Measurements from ENCODE around the gene LTBP2.

- TF ChIP-seq ATF2 (IDR thresholded peaks at IDR 0.05; ENCODE audit: low read length) (no peak), EZH2 (IDR thresholded peaks at IDR 0.05; ENCODE audit: low read depth, low read length, severe bottlenecking) (no peak), HDAC2 (IDR thresholded peaks at IDR 0.05; ENCODE audit: borderline replicate concordance in 1 of 2, low read depth in 2 of 2, low read length in 2 of 2) (no peak), GTF2F1 (IDR thresholded peaks at IDR 0.05; ENCODE audit: borderline replicate concordance, low read depth, low read length) (no peak), CTCF (IDR thresholded peaks at IDR 0.05; ENCODE audit: control extremely low read depth in 1 of 3, insufficient read depth in 1 of 3, low read depth in 1 of 3, low read length in 3 of 3) (no peak), POLR2A (IDR thresholded peaks at IDR 0.05; ENCODE audit: control extremely low read depth in 1 of 2, low read depth in 2 of 2, low read length in 2 of 2) (no peak), POLR2AphosphoS5 (IDR thresholded peaks at IDR 0.05; ENCODE audit: low read depth, low read length) (no peak), CBX5 (IDR thresholded peaks at IDR 0.05; ENCODE audit: low read depth, low read length) (no peak)
Measured at GRCh38 chr14:74516451-74517160, 95.4 kb downstream of the LTBP2 start.

All from H1 (cell line).